Astrocyte of the spinal cord (primary cell): ENCODE data around the gene PPP6C.
"Not testable (repeated sequence)": the region's sequence is repeated elsewhere in the genome, so short reads cannot be mapped to it uniquely, and the experiment has no call there.

ENCODE experiments used
- DNase-seq: peaks from one replicate; pipeline ENCODE4 v3.0.0; 2011; ENCODE audit warnings: low read depth, low spot score
- H3K4me3 ChIP-seq: 2 replicates; pipeline ENCODE4 v1.5.1; 2011; ENCODE audit warnings: low read depth, mild to moderate bottlenecking, low read length, moderate library complexity
- in situ Hi-C: cut with HindIII; loops from 2 replicates; pipeline ENCODE4 v1.10.0; 2017; ENCODE audit warnings: low sequenced_read_pairs
- TF ChIP-seq, protein P1 (sequence below): IDR thresholded peaks from 2 replicates; pipeline ENCODE4 v1.5.1; 2012; ENCODE audit warnings: low read depth, mild to moderate bottlenecking, low read length, inconsistent platforms

PPP6C gene

DNA sequence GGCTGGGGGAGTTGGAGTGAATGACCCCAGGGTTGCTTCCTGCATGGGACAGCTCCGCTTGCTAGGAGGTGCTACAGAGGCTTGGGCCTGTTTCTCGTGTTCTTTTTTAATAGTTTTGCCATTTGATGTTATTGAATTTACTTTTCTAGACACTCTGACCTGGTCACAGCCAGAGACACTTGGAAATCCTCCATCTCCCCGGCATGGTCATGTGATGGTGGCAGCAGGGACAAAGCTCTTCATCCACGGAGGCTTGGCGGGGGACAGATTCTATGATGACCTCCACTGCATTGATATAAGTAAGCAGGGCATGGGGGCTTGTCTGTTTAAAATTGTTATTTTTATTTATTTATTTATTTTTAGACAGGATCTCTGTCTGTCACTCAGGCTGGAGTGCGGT lies 38.2 kb upstream of the PPP6C start:
- in situ Hi-C loops, result no loop called here
- TF ChIP-seq, protein P1, sequence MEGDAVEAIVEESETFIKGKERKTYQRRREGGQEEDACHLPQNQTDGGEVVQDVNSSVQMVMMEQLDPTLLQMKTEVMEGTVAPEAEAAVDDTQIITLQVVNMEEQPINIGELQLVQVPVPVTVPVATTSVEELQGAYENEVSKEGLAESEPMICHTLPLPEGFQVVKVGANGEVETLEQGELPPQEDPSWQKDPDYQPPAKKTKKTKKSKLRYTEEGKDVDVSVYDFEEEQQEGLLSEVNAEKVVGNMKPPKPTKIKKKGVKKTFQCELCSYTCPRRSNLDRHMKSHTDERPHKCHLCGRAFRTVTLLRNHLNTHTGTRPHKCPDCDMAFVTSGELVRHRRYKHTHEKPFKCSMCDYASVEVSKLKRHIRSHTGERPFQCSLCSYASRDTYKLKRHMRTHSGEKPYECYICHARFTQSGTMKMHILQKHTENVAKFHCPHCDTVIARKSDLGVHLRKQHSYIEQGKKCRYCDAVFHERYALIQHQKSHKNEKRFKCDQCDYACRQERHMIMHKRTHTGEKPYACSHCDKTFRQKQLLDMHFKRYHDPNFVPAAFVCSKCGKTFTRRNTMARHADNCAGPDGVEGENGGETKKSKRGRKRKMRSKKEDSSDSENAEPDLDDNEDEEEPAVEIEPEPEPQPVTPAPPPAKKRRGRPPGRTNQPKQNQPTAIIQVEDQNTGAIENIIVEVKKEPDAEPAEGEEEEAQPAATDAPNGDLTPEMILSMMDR, result no peak
- no peak for DNase-seq
- H3K4me3 ChIP-seq, result no peak overlapping the region

DNA sequence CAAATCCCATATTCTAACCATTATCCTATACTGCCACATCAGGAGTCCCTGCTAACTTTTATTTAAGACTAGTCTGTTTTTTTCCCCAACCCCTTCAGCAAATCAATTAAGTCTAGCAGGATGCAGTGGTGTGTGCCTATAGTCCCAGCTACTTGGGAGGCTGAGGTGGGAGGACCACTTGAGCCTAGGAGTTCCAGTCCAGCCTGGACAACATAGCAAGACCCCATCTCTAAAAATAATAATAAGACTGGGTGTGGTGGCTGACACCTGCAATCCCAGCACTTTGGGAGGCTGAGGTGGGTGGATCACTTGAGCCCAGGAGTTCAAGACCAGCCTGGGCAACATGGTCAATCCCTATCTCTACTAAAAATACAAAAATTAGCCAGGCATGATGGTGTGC lies 35.3 kb upstream of the PPP6C start:
- DNase-seq, H3K4me3 ChIP-seq, in situ Hi-C loops: not testable (repeated sequence)

DNA sequence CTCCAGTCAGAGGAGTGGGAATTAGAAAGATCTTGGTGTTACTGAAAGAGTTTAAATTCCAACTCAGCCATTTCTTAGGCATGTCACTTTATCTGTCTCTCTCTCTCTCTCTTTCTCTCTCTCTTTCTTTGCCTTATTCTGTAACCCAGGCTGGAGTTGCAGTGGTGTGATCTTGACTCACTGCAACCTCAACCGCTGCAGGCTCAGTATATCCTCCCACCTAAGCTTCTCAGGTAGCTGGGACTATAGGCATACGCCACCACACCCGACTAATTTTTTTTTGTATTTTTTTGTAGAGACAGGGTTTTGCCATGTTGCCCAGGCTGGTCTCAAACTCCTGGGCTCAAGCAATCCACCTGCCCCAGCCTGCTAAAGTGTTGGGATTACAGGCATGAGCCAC lies 29.0 kb upstream of the PPP6C start:
- no peak overlapping the region for H3K4me3 ChIP-seq
- DNase-seq, result no peak
- TF ChIP-seq, protein P1, result no peak
- in situ Hi-C loops, result no loop called here

DNA sequence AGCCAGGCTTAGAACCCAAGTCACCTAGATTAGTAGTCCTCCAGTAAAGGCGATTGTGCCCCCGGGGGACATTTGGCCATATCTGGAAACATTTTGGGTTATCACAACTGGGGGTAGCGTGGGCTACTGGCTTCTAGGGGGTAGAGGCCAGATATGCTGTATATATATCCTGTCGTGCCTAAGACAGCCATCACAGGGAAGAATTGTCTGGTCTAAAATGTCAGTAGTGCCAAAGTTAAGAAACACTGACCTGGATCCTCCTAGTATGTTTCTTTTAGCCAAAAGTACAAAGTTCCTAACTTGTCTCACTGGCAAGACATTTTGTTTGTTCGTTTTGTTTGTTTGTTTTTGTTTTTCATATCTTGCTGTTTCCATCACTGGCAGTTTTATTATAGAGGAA lies 24.6 kb upstream of the PPP6C start:
- TF ChIP-seq, protein P1, result no peak
- DNase-seq, result no peak
- H3K4me3 ChIP-seq, result no peak overlapping the region
- in situ Hi-C loops, result no loop called here

DNA sequence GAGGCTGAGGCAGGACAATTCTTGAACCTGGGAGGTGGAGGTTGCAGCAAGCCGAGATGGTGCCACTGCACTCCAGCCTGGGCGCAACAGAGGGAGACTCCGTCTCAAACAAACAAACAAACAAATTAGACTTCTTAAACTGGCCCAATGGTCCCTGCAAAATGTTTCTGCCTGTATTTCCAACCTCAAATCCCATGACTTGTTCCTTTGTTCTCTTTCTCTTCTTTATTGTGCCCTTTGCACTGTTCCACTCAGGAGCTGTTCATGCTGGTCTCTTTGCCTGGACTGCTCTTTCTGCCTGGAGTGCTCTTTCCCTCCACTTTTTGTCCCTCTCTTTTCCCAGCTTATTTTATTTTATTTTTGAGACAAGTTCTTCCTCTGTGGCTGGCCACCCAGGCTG lies 14.9 kb upstream of the PPP6C start:
- no peak for DNase-seq
- TF ChIP-seq, protein P1, result no peak
- in situ Hi-C loops, result no loop called here
- H3K4me3 ChIP-seq, result no peak overlapping the region

DNA sequence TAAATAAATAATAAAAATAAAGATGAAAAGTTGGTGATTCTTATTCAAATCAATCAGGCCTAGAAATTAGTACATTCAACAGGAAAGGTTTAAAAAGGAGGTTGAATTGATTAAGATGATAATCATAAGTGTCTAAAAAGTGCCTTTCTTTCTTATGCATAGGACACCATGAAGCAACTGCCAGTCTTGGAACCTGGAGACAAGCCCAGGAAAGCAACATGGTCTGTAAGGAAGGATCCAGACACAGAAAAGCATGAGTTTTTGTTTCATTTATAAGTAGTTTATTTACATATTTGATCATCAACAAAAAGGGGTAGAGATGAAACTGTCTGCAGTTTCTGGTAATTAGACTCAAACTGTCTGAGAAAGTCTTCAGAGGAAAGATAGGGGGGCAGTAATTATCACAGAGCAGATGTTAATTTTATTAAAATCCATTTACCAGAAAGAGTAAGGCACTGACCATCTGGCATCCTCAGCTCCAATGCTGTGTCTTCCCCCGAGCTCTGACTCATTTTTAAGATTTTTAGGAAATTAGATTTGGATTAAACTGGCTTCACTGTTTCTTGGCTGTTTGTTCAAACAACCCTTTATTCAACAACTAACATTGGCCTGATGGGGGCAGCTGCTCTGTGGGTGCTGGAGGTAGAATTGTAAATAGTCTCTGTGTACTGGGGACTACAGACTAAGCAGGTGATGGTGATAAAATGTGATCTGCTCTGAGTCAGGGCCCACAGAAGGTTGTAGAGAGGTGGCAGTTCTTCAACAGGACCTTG lies 13.4 kb upstream of the PPP6C start:
- H3K4me3 ChIP-seq, result no peak overlapping the region
- TF ChIP-seq, protein P1, result no peak
- in situ Hi-C loops, result no loop called here
- no peak for DNase-seq

DNA sequence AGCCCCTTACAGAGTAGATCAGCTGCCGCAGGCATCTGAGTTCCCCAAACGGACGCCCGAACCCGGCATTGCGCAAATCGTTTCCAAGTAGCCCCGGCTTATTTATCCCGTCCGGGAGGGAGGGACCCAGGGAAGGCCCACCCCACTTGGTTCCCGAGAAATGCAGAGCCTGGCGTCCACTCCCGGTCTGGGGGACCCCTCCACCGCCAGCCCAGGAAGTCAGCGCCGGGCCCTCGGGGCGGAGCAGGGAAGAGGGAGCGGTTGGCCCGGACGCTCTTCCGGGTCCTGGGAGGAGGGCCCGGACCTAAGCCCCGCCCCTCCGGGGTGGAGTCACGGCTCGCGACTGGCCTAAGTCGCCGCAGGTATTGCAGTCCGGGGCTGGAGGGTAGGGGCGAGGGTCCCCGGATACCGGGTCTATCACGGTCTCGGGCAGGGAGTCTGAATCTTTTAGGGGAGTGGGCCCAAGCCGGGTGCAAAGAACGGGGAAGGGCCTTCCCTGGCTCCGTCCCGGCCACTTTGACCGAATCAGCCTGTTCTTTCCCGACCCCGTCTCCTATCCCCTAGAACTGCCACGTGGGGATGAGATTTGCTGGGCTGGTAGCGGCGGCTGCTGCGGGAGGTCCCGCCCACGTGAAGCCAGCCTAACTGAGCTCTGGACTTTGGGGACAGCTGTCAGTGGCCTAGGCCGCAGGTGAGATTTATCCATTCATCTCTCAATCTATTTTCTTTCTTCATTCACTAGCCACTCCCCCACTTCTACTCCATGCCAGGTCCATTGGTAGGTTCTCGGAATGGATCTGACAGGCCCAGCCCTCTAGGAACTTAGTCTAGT lies 10.8 kb upstream of the PPP6C start, which contains the start of gene RABEPK:
Gene RABEPK, plus strand, starts transcription at position 327 of the 832 bp plus-strand sequence. CDS start 2,472 bp downstream, outside the sequence.
- TF ChIP-seq, protein P1, result no peak
- in situ Hi-C loops, result no loop called here
- peak within 1 kb of the TSS; percentile 85 for H3K4me3 ChIP-seq
- peak; percentile 96 for DNase-seq

DNA sequence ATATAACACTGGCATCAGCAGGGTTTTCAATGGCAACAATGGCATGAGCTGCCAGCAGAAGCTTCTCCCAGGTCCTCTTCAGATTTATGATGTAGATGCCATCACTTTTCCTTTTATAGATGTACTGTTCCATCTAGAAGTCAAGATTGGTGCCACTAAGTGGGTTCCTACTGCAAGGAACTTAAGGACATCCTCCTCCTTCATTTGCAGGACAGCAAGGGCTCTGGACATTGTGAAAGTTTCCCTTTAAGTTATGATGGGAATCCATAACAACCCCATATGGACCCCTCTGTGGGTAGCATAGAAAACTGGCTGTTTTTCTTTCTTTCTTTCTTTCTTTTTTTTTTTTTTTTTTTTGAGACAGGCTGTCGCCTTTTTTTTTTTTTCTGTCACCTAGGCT lies 6.0 kb upstream of the PPP6C start:
- DNase-seq, H3K4me3 ChIP-seq, in situ Hi-C loops: not testable (repeated sequence)

DNA sequence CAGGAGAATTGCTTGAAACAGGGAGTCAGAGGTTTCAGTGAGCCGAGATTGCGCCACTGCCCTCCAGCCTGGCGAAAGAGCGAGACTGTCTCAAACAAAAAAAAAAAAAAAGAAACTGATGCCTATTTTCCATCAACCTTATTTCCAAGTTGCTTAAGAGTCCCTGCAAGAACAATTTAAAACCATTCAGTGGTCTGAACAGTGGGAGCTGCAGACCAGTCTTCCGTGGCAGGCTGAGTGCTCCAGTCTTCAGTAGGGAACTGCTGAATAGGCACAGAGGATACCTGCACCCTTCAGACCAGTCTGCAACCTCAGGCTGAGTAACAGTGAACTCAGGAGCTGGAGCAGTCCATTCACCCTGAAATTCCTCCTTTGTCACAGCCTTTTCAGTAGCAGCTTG lies 4.9 kb upstream of the PPP6C start:
- DNase-seq, H3K4me3 ChIP-seq, in situ Hi-C loops: not testable (repeated sequence)
